ENCODE measurements around the gene TIGD3.

The TIGD3 gene

DNA sequence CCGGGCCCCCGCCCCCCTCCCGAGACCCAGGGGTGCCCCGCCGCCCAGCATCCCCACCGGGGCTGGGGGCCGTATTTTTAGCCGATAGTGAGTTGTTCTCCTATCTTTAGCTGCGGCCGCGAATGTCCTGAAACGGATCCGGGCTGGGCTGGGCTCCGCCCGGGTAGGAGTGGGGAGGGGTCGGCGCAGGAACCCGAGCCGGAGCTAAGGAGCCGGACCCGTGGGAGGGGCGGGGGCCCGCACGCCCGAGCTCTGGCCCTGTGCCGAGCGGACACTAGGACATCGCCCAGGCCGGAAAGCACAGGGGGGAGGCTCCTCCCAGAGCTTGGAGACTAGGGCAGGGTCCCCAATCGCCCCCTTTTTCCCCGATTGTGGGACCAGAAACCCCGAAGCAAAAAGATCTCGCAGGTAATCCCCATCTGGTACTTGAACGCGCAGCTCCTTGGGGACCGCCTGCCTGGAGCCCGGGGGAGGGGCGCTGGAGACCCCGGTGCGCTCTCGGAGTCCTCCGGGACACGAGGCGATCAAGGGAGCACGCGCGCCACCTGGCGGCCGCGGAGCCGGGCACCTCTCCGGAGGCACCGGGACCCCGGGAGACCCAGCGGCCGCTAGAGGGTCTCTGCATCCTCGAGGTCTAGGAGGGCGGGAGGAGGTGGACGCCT, 39.2 kb upstream of the TIGD3 start:
- H3K27me3 ChIP-seq (ENCODE audit: control insufficient read depth, insufficient read depth, low read length), result peaks cover 26% of the 10 kb centered on the region
- peaks cover under 1% of the 10 kb centered on the region; the same call in 1 of the 2 replicates for H3K36me3 ChIP-seq (ENCODE audit: control insufficient read depth, insufficient read depth, low read length)
- peak overlapping the region; percentile 61; the same call in 1 of the 2 replicates for H3K27ac ChIP-seq (ENCODE audit: low read depth, low read length)
- H3K4me1 ChIP-seq (ENCODE audit: control insufficient read depth, insufficient read depth, low read length), result peaks cover 28% of the 10 kb centered on the region
- no peaks in the 10 kb centered on the region for H3K9me3 ChIP-seq (ENCODE audit: control insufficient read depth, insufficient read depth, low read depth, low read length)
- peak overlapping the region; percentile 92 for H3K4me3 ChIP-seq (ENCODE audit: low read depth, low read length)
- H3K9ac ChIP-seq (ENCODE audit: low read length), result peak overlapping the region; percentile 63

DNA sequence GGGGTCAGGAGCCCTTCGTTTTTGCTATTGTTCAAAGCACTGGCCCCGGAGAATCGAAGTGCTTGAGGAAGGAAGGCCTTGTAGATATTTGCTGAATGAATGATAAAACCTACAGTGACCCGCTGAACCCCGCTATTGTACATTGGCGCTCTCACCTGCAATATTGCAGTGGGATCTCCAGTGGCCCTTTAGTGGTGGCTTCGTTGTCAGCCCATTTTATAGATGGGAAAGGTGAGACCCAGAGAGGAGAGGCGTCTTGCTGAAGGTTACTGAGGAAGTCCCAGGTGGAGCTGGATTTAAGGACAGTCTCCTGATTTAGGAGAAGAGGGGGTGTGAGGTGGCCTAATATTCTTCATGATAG, 38.7 kb upstream of the TIGD3 start:
- H3K27me3 ChIP-seq (ENCODE audit: control insufficient read depth, insufficient read depth, low read length), result peaks cover 24% of the 10 kb centered on the region
- H3K36me3 ChIP-seq (ENCODE audit: control insufficient read depth, insufficient read depth, low read length), result peaks cover 5% of the 10 kb centered on the region
- peaks cover 25% of the 10 kb centered on the region for H3K4me1 ChIP-seq (ENCODE audit: control insufficient read depth, insufficient read depth, low read length)
- no peak overlapping the region for H3K9ac ChIP-seq (ENCODE audit: low read length)
- H3K4me3 ChIP-seq (ENCODE audit: low read depth, low read length), result peak overlapping the region; percentile 92
- H3K27ac ChIP-seq (ENCODE audit: low read depth, low read length), result no peak overlapping the region
- no peaks in the 10 kb centered on the region for H3K9me3 ChIP-seq (ENCODE audit: control insufficient read depth, insufficient read depth, low read depth, low read length)

DNA sequence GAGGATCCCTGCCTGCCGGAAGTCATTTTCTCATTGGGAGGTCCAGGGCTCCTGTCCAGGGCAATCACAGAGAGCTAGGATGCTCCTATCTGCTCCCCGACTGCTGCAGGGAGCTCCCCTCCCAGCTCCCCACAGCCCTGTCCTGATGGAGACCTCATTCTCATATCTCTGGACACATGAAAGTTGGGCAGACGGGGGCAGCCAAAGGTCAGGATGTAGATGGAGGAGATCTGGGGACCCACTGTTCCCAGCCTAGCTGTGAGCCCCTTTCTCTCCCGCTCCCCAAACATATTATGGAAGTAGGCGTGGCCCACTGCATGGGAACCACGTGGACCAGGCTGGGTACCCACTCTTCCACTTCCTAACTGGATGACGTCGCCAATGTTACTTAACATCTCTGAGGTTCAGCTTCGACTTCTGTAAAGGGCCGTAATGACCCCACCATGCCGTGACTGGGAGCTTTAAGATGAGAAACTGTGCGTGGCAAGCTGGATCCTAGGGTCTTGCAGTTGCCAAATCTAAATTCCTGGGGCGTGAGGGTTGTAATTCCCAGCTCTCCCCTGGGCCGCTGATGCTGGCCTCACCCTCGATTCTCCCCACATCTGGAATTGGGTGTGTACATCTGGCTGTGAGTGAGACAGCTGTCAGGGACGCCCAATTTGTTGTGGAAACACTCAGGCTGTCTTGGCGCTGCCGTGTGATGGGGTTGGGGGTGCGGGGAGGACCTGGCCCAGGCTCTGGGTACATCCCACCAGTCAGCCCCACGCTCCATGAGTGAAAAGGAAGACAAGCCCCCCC, 38.1 kb upstream of the TIGD3 start:
- Histone ChIP-seq H3K27me3 (ENCODE audit: control insufficient read depth, insufficient read depth, low read length) (peaks cover 19% of the 10 kb centered on the region), H3K9me3 (ENCODE audit: control insufficient read depth, insufficient read depth, low read depth, low read length) (no peaks in the 10 kb centered on the region), H3K27ac (ENCODE audit: low read depth, low read length) (no peak overlapping the region), H3K4me1 (ENCODE audit: control insufficient read depth, insufficient read depth, low read length) (peaks cover 22% of the 10 kb centered on the region), H3K4me3 (ENCODE audit: low read depth, low read length) (peak overlapping the region; percentile 92), H3K36me3 (ENCODE audit: control insufficient read depth, insufficient read depth, low read length) (peaks cover 11% of the 10 kb centered on the region), H3K9ac (ENCODE audit: low read length) (no peak overlapping the region)

DNA sequence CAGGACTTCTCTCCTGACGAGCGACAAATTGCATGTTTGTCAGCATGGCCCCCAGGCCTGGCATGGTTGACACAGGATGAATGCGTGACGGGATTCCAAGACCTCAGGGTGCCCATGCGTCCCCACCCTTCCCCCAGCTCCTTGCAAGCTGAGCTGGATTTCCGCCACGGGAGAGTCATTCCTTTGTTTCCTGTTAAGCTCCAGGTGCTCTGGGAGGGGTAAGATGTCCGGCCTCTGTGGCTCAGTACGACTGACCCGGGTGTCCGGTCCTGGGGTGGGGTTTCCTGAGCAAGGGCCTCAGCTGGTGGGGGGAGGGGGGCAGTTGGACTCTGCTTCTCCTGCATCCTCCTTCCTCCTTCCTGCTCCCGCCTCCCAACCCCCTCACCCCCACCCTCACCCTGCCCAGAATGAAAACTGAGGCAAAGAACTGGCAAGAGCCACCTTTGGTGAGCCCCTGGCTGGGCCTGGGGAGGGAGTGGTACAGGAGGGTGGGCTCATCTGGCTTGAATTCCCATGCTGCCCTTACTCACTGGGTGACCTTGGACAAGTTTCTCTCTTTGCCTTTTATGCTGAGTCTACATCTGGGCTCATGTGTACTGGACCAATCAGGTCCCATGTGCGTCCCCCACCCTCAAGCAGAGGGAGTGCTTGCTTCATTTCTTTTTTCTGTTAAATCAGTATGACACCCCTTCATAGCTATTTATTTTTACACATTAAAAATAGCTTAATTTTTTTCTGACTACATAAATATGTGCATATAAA, 37.3 kb upstream of the TIGD3 start:
- peaks cover 15% of the 10 kb centered on the region for H3K27me3 ChIP-seq (ENCODE audit: control insufficient read depth, insufficient read depth, low read length)
- H3K27ac ChIP-seq (ENCODE audit: low read depth, low read length), result no peak overlapping the region
- peak overlapping the region; percentile 29 for H3K9ac ChIP-seq (ENCODE audit: low read length)
- no peaks in the 10 kb centered on the region for H3K9me3 ChIP-seq (ENCODE audit: control insufficient read depth, insufficient read depth, low read depth, low read length)
- H3K36me3 ChIP-seq (ENCODE audit: control insufficient read depth, insufficient read depth, low read length), result peaks cover 19% of the 10 kb centered on the region
- peaks cover 22% of the 10 kb centered on the region for H3K4me1 ChIP-seq (ENCODE audit: control insufficient read depth, insufficient read depth, low read length)
- peak overlapping the region; percentile 28; the same call in 1 of the 2 replicates for H3K4me3 ChIP-seq (ENCODE audit: low read depth, low read length)

DNA sequence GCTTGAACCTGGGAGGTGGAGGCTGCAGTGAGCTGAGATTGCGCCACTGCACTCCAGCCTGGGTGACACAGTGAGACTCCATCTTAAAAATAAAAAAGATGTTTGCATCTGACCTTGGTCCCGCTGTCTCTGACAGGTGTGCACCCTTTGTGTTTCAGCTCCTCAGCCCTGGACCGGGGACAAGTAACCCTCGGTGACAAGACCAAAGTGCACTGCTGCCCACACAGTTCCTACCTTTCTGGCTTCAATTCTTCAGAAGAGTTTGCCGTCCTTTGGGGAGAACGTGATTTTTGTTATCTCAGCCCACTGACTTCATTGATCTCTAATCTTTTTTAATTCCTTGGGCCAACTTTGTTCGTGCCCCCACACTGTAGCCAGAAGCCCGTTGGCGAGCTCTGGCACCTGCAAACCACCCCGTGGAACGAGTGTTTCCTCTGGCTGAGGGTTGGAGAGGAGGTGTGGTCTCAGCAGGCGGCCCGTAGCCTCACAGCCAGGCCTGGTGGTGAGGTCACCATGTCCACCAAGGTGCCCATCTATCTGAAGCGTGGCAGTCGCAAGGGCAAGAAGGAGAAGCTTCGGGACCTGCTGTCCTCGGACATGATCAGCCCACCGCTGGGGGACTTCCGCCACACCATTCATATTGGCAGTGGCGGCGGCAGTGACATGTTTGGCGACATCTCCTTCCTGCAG, 34.0 kb upstream of the TIGD3 start:
- Histone ChIP-seq H3K4me1 (ENCODE audit: control insufficient read depth, insufficient read depth, low read length) (peaks cover 20% of the 10 kb centered on the region), H3K4me3 (ENCODE audit: low read depth, low read length) (no peak overlapping the region), H3K27ac (ENCODE audit: low read depth, low read length) (no peak overlapping the region), H3K27me3 (ENCODE audit: control insufficient read depth, insufficient read depth, low read length) (no peaks in the 10 kb centered on the region), H3K9ac (ENCODE audit: low read length) (no peak overlapping the region), H3K9me3 (ENCODE audit: control insufficient read depth, insufficient read depth, low read depth, low read length) (no peaks in the 10 kb centered on the region), H3K36me3 (ENCODE audit: control insufficient read depth, insufficient read depth, low read length) (peaks cover 24% of the 10 kb centered on the region)

DNA sequence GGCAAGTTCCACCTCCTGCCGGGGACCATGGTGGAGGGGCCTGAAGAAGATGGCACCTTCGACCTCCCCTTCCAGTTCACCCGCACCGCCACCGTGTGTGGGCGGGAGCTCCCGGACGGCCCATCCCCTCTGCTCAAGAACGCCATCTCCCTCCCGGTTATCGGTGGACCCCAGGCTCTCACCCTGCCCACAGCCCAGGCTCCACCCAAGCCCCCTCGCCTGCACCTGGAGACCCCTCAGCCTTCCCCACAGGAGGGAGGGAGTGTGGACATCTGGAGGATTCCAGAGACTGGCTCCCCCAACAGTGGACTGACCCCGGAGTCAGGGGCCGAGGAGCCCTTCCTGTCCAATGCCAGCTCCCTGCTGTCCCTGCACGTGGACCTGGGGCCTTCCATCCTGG, 33.5 kb upstream of the TIGD3 start:
- Histone ChIP-seq H3K36me3 (ENCODE audit: control insufficient read depth, insufficient read depth, low read length) (peaks cover 24% of the 10 kb centered on the region), H3K27me3 (ENCODE audit: control insufficient read depth, insufficient read depth, low read length) (no peaks in the 10 kb centered on the region), H3K4me3 (ENCODE audit: low read depth, low read length) (no peak overlapping the region), H3K9me3 (ENCODE audit: control insufficient read depth, insufficient read depth, low read depth, low read length) (no peaks in the 10 kb centered on the region), H3K27ac (ENCODE audit: low read depth, low read length) (no peak overlapping the region), H3K4me1 (ENCODE audit: control insufficient read depth, insufficient read depth, low read length) (peaks cover 15% of the 10 kb centered on the region), H3K9ac (ENCODE audit: low read length) (no peak overlapping the region)

DNA sequence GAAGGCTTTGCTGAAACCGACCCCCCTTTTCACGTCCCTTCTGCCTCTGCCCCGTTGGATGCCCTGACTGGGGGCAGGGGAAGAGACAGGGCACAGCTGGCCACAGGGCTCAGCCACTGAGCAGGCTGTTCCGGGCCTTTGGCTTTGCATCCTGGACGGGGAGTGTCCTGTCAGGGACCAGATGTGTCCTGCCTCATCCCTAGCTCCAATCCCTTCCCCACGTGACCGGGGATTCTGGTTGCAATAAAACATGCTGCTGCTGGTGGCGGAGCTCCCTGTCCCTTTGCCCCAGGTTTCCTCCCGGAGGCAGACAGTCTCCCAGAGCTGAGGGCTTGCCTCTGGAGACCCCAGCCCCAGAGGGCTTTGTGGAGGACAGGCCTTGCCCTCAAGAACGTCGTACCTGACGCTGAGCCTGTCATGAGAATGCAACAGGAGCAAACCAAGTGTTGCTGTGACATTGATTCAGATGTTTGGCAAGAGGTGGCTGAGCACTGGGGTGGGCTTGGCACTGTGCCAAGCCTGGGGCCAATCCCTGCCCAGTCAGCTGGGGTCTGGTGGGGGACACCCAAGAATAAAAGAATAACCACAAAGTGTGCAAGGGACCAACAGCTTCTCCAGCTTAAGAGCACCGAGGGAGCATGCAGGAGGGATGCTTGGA, 32.6 kb upstream of the TIGD3 start:
- Histone ChIP-seq H3K36me3 (ENCODE audit: control insufficient read depth, insufficient read depth, low read length) (peaks cover 24% of the 10 kb centered on the region), H3K9me3 (ENCODE audit: control insufficient read depth, insufficient read depth, low read depth, low read length) (no peaks in the 10 kb centered on the region), H3K4me1 (ENCODE audit: control insufficient read depth, insufficient read depth, low read length) (peaks cover 6% of the 10 kb centered on the region; the same call in 1 of the 2 replicates), H3K27me3 (ENCODE audit: control insufficient read depth, insufficient read depth, low read length) (no peaks in the 10 kb centered on the region), H3K9ac (ENCODE audit: low read length) (no peak overlapping the region), H3K4me3 (ENCODE audit: low read depth, low read length) (no peak overlapping the region), H3K27ac (ENCODE audit: low read depth, low read length) (no peak overlapping the region)

DNA sequence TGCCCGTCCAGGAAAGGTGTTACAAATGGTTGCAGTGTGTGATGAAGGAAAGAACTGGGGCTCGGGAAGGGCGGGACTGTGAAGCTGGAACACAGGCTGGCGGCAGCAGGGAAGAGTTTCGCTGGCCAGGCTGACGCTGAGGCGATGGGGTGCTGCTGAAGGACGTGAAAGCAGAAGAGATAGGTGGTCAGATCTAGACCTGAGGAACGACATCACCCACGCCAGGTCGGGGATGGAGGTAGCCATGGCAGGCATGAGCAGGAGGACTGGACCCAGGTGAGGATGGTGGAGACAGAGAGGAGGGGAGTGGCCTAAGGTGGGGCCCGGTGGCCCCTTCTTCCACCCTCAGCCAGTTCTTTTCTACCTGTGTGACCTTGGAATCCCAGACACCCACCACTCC, 30.7 kb upstream of the TIGD3 start:
- peaks cover 24% of the 10 kb centered on the region for H3K36me3 ChIP-seq (ENCODE audit: control insufficient read depth, insufficient read depth, low read length)

DNA sequence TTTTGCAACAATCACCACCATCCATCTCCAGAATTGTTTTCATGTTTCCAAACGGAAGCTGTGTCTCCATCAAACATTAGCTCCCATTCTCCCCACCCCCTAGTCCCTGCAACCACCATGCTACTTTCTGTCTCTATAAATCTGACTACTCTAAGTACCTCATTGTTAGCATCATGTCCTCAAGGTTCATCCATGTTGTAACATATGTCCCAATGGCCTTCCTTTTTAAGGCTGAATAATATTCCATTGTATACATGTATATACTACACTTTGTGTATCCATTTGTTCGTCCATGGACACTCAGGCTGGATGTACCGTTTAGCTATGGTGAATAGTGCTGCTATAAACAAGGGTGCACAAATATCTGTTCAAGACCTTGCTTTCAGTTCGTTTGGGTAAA, 29.1 kb upstream of the TIGD3 start:
- Histone ChIP-seq H3K27me3 (ENCODE audit: control insufficient read depth, insufficient read depth, low read length) (no peaks in the 10 kb centered on the region), H3K9ac (ENCODE audit: low read length) (no peak overlapping the region), H3K4me3 (ENCODE audit: low read depth, low read length) (no peak overlapping the region), H3K4me1 (ENCODE audit: control insufficient read depth, insufficient read depth, low read length) (0 out of 2 replicates have a peak, but pooled peaks cover 2% of the 10 kb centered on the region), H3K36me3 (ENCODE audit: control insufficient read depth, insufficient read depth, low read length) (peaks cover 22% of the 10 kb centered on the region), H3K9me3 (ENCODE audit: control insufficient read depth, insufficient read depth, low read depth, low read length) (no peaks in the 10 kb centered on the region), H3K27ac (ENCODE audit: low read depth, low read length) (no peak overlapping the region)

More for the DNA sequence above, 30.7 kb upstream of the TIGD3 start:
- no peak overlapping the region for H3K4me3 ChIP-seq (ENCODE audit: low read depth, low read length)
- no peaks in the 10 kb centered on the region for H3K4me1 ChIP-seq (ENCODE audit: control insufficient read depth, insufficient read depth, low read length)
- no peaks in the 10 kb centered on the region for H3K27me3 ChIP-seq (ENCODE audit: control insufficient read depth, insufficient read depth, low read length)
- no peaks in the 10 kb centered on the region for H3K9me3 ChIP-seq (ENCODE audit: control insufficient read depth, insufficient read depth, low read depth, low read length)
- H3K27ac ChIP-seq (ENCODE audit: low read depth, low read length), result no peak overlapping the region
- no peak overlapping the region for H3K9ac ChIP-seq (ENCODE audit: low read length)

DNA sequence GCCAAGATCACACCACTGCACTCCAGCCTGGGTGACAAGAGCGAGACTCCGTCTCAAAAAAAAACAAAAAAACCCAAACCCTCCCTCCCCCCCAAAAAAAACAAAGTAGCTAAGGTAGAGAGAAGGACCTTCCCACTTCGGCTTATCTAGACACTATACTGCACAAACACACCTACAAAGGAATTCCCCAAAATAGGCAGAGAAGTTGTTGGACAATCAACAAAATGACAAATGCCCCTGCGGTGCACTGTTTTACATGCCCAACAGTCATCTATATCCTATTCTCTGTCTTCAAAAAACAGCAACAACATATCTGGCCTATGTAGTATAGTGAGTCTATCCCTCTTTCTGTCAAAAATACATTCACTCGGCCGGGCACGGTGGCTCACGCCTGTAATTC, 27.5 kb upstream of the TIGD3 start:
- Histone ChIP-seq H3K4me1 (ENCODE audit: control insufficient read depth, insufficient read depth, low read length) (0 out of 2 replicates have a peak, but pooled peaks cover 2% of the 10 kb centered on the region), H3K4me3 (ENCODE audit: low read depth, low read length) (no peak overlapping the region), H3K36me3 (ENCODE audit: control insufficient read depth, insufficient read depth, low read length) (peaks cover 6% of the 10 kb centered on the region), H3K9ac (ENCODE audit: low read length) (no peak overlapping the region), H3K27ac (ENCODE audit: low read depth, low read length) (no peak overlapping the region), H3K9me3 (ENCODE audit: control insufficient read depth, insufficient read depth, low read depth, low read length) (no peaks in the 10 kb centered on the region), H3K27me3 (ENCODE audit: control insufficient read depth, insufficient read depth, low read length) (no peaks in the 10 kb centered on the region)
